Stimulated activated CD4-positive, alpha-beta T cell treated with anti-CD3 and anti-CD28 coated beads, Interleukin-4, amount 100 ng/mL, for 1 hour (primary cell): ENCODE measurements around the gene PLXNC1.

Source experiments
- DNase-seq: peaks from one replicate; pipeline ENCODE4 v3.0.0-alpha.2; 2020

The PLXNC1 gene

GRCh38 chr12:94147991-94148738 is at the start of gene PLXNC1:
PLXNC1 (plus strand) TSS chr12:94148577; CDS start chr12:94148972, 395 bp downstream.
- peak; percentile 72 for DNase-seq

- no peak for DNase-seq
These were observed 49.2 kb upstream of the PLXNC1 start for GRCh38 chr12:94099191-94099590.

- no peak for DNase-seq
These were observed 48.7 kb upstream of the PLXNC1 start for GRCh38 chr12:94099632-94100031.

GRCh38 chr12:94100211-94100627 is 48.2 kb upstream of the PLXNC1 start:
- DNase-seq = peak; percentile 9

- DNase-seq = peak; percentile 83
These were observed 47.2 kb upstream of the PLXNC1 start for GRCh38 chr12:94100990-94101737.

- peak; percentile 77 for DNase-seq
These were observed 46.4 kb upstream of the PLXNC1 start for GRCh38 chr12:94101738-94102660.

GRCh38 chr12:94103986-94104385 is 44.4 kb upstream of the PLXNC1 start:
- no peak for DNase-seq

- DNase-seq = no peak
These were observed 40.5 kb upstream of the PLXNC1 start for GRCh38 chr12:94107910-94108309.

- DNase-seq = peak; percentile 55
These were observed 39.2 kb upstream of the PLXNC1 start for GRCh38 chr12:94109160-94109559.

- DNase-seq = no peak
These were observed 38.1 kb upstream of the PLXNC1 start for GRCh38 chr12:94110258-94110657.

- no peak for DNase-seq
These were observed 37.1 kb upstream of the PLXNC1 start for GRCh38 chr12:94111302-94111701.

- no peak for DNase-seq
These were observed 36.3 kb upstream of the PLXNC1 start for GRCh38 chr12:94112121-94112520.

- no peak for DNase-seq
These were observed 34.2 kb upstream of the PLXNC1 start for GRCh38 chr12:94114166-94114565.

GRCh38 chr12:94116191-94116590 is 32.2 kb upstream of the PLXNC1 start:
- no peak for DNase-seq

GRCh38 chr12:94121886-94122285 is 26.5 kb upstream of the PLXNC1 start:
- no peak for DNase-seq

GRCh38 chr12:94122591-94122990 is 25.8 kb upstream of the PLXNC1 start:
- no peak for DNase-seq

GRCh38 chr12:94123127-94123526 is 25.2 kb upstream of the PLXNC1 start:
- no peak for DNase-seq

GRCh38 chr12:94126067-94126466 is 22.3 kb upstream of the PLXNC1 start:
- DNase-seq = no peak

GRCh38 chr12:94127239-94128131 is 20.9 kb upstream of the PLXNC1 start:
- DNase-seq = no peak

GRCh38 chr12:94128280-94128679 is 20.1 kb upstream of the PLXNC1 start:
- DNase-seq = no peak

- DNase-seq = no peak
These were observed 14.2 kb upstream of the PLXNC1 start for GRCh38 chr12:94133964-94134795.
